B cell (primary cell): ENCODE results near the gene SRSF1.

Experiments used
- EZH2 ChIP-seq: IDR thresholded peaks from 2 replicates; pipeline ENCODE4 v1.6.1; 2012; ENCODE audit warnings: borderline replicate concordance, low read depth, mild to moderate bottlenecking, moderate library complexity, low read length; ENCODE audit not compliant: insufficient read depth, poor library complexity, severe bottlenecking
- TF ChIP-seq, protein P1 (sequence below): fragments of 200-600 bp; IDR thresholded peaks from one replicate; pipeline ENCODE4 v1.8.0; 2022; ENCODE audit warnings: antibody characterized with exemption, mild to moderate bottlenecking

- TF ChIP-seq, protein P1, sequence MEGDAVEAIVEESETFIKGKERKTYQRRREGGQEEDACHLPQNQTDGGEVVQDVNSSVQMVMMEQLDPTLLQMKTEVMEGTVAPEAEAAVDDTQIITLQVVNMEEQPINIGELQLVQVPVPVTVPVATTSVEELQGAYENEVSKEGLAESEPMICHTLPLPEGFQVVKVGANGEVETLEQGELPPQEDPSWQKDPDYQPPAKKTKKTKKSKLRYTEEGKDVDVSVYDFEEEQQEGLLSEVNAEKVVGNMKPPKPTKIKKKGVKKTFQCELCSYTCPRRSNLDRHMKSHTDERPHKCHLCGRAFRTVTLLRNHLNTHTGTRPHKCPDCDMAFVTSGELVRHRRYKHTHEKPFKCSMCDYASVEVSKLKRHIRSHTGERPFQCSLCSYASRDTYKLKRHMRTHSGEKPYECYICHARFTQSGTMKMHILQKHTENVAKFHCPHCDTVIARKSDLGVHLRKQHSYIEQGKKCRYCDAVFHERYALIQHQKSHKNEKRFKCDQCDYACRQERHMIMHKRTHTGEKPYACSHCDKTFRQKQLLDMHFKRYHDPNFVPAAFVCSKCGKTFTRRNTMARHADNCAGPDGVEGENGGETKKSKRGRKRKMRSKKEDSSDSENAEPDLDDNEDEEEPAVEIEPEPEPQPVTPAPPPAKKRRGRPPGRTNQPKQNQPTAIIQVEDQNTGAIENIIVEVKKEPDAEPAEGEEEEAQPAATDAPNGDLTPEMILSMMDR, result no peak
- TF ChIP-seq EZH2, result no peak
These were observed 40.2 kb downstream of the SRSF1 start for GRCh38 chr17:57966875-57967274.
